ENCODE results near the gene DOCK3.
A peak's percentile ranks its signal among the peaks of the same experiment; 100 is the strongest.
"Not testable (repeated sequence)": the region's sequence is repeated elsewhere in the genome, so short reads cannot be mapped to it uniquely, and the experiment has no call there.

Gene DOCK3

GRCh38 chr3:50873376-50874157 lies 198.8 kb downstream of the DOCK3 start:
- H3K4me3 ChIP-seq (replicated peaks; ENCODE audit: low read depth, low read length), result no peak overlapping the region
- no peak for TF ChIP-seq CTCF (IDR thresholded peaks at IDR 0.05; ENCODE audit: insufficient read depth, low read length, poor library complexity, severe bottlenecking)
- DNase-seq (ENCODE audit: extremely low read depth, insufficient read length), result peak; percentile 48

GRCh38 chr3:50874876-50875275 lies 200.1 kb downstream of the DOCK3 start:
- H3K36me3 ChIP-seq (ENCODE audit: control insufficient read depth, insufficient read depth, low read length); DNase-seq (ENCODE audit: extremely low read depth, insufficient read length); H3K27me3 ChIP-seq (replicated peaks; ENCODE audit: control insufficient read depth, insufficient read depth, low read length); H3K4me3 ChIP-seq (replicated peaks; ENCODE audit: low read depth, low read length): not testable (repeated sequence)

More at GRCh38 chr3:50873376-50874157, 198.8 kb downstream of the DOCK3 start:
- Histone ChIP-seq H3K27me3 (replicated peaks; ENCODE audit: control insufficient read depth, insufficient read depth, low read length) (no peaks in the 10 kb centered on the region), H3K36me3 (ENCODE audit: control insufficient read depth, insufficient read depth, low read length) (no peaks in the 10 kb centered on the region)

- no peak overlapping the region for H3K4me3 ChIP-seq (replicated peaks; ENCODE audit: low read depth, low read length)
- no peaks in the 10 kb centered on the region for H3K36me3 ChIP-seq (ENCODE audit: control insufficient read depth, insufficient read depth, low read length)
- H3K27me3 ChIP-seq (replicated peaks; ENCODE audit: control insufficient read depth, insufficient read depth, low read length), result no peaks in the 10 kb centered on the region
- DNase-seq (ENCODE audit: extremely low read depth, insufficient read length), result no peak
- no peak for TF ChIP-seq CTCF (IDR thresholded peaks at IDR 0.05; ENCODE audit: insufficient read depth, low read length, poor library complexity, severe bottlenecking)
Observed at GRCh38 chr3:50876947-50877346, 202.2 kb downstream of the DOCK3 start.

- not testable (repeated sequence) for H3K4me3 ChIP-seq (replicated peaks; ENCODE audit: low read depth, low read length); H3K27me3 ChIP-seq (replicated peaks; ENCODE audit: control insufficient read depth, insufficient read depth, low read length); DNase-seq (ENCODE audit: extremely low read depth, insufficient read length); H3K36me3 ChIP-seq (ENCODE audit: control insufficient read depth, insufficient read depth, low read length)
Observed at GRCh38 chr3:50882733-50883132, 208.0 kb downstream of the DOCK3 start.

- no peak for TF ChIP-seq CTCF (IDR thresholded peaks at IDR 0.05; ENCODE audit: insufficient read depth, low read length, poor library complexity, severe bottlenecking)
- no peaks in the 10 kb centered on the region for H3K36me3 ChIP-seq (ENCODE audit: control insufficient read depth, insufficient read depth, low read length)
- H3K27me3 ChIP-seq (replicated peaks; ENCODE audit: control insufficient read depth, insufficient read depth, low read length), result no peaks in the 10 kb centered on the region
- no peak overlapping the region for H3K4me3 ChIP-seq (replicated peaks; ENCODE audit: low read depth, low read length)
- no peak for DNase-seq (ENCODE audit: extremely low read depth, insufficient read length)
Observed at GRCh38 chr3:50883755-50884154, 209.0 kb downstream of the DOCK3 start.

- Histone ChIP-seq H3K27me3 (replicated peaks; ENCODE audit: control insufficient read depth, insufficient read depth, low read length) (no peaks in the 10 kb centered on the region), H3K36me3 (ENCODE audit: control insufficient read depth, insufficient read depth, low read length) (no peaks in the 10 kb centered on the region), H3K4me3 (replicated peaks; ENCODE audit: low read depth, low read length) (no peak overlapping the region)
- DNase-seq (ENCODE audit: extremely low read depth, insufficient read length), result no peak
- peak; percentile 39 for TF ChIP-seq CTCF (IDR thresholded peaks at IDR 0.05; ENCODE audit: insufficient read depth, low read length, poor library complexity, severe bottlenecking)
Observed at GRCh38 chr3:50885070-50885850, 210.5 kb downstream of the DOCK3 start.

Measured in GM06990 (cell line).